Breast epithelium (tissue), 4 donors: ENCODE measurements around the gene INSL3. TPM values are rescaled to one million over a fixed set of nuclear protein-coding genes. Genes with fewer than 3 reads are reported as not detected.
"Not testable (repeated sequence)": the region's sequence is repeated elsewhere in the genome, so short reads cannot be mapped to it uniquely, and the experiment has no call there.

ENCODE experiments used
- DNase-seq, 2 donors: peaks; one replicate each; pipeline ENCODE4 v3.0.0-alpha.2; 2019; ENCODE audit warnings: low spot score in 2 of 2
- H3K27ac ChIP-seq, 2 donors: fragments of 200-600 bp; sonication (generic) in 1 of 2; one replicate each; pipeline ENCODE4 v1.5.1; 2016 to 2019; ENCODE audit warnings: mild to moderate bottlenecking in 1 of 2
- H3K27me3 ChIP-seq, 2 donors: fragments of 200-600 bp; sonication (generic) in 1 of 2; one replicate each; pipeline versions ENCODE4 v1.5.1 to v1.6.0; 2017 to 2019; ENCODE audit warnings: control low read depth in 1 of 2, mild to moderate bottlenecking in 1 of 2
- H3K36me3 ChIP-seq: fragments of 200-600 bp; one replicate; pipeline ENCODE4 v1.5.1; 2019
- H3K4me1 ChIP-seq, 2 donors: fragments of 200-600 bp; sonication (generic); one replicate each; pipeline ENCODE4 v1.5.1; 2016 to 2019; ENCODE audit warnings: control low read depth in 1 of 2
- H3K4me3 ChIP-seq, 3 donors: fragments of 200-600 bp; sonication (generic); 1 replicate in 2 of 3; 2 replicates in 1 of 3; pipeline ENCODE4 v1.5.1; 2016 to 2019; ENCODE audit warnings: mild to moderate bottlenecking in 3 of 3, moderate library complexity in 2 of 3
- H3K9me3 ChIP-seq, 2 donors: fragments of 200-600 bp; sonication (generic) in 1 of 2; one replicate each; pipeline ENCODE4 v1.5.1; 2016 to 2019; ENCODE audit warnings: control low read depth in 1 of 2
- POLR2A ChIP-seq: fragments of 450-650 bp; IDR thresholded peaks from one replicate; pipeline ENCODE4 v1.6.1; 2016; ENCODE audit warnings: antibody characterized with exemption, mild to moderate bottlenecking, moderate library complexity
- POLR2AphosphoS5 ChIP-seq, 3 donors: sonication (generic); formaldehyde crosslinking; IDR thresholded peaks; one replicate each; pipeline ENCODE4 v1.6.1; 2017; ENCODE audit warnings: antibody characterized with exemption in 3 of 3
- intact Hi-C: fragments of 100-400 bp; cut with DNase I; formaldehyde crosslinking; loops from one replicate; pipeline ENCODE4 v1.15.1; 2023; ENCODE audit warnings: low total_unique reads
- total RNA-seq, 3 donors: library from RNA; depleted of rRNA; stranded (reverse); fragments of >200 nt; gene quantifications; one replicate each; pipeline ENCODE4 v1.1.0, GENCODE V29; 2016
- TF ChIP-seq, protein P1 (sequence below), 3 donors: fragments of 450-650 bp; IDR thresholded peaks; one replicate each; pipeline ENCODE4 v1.5.1; 2016 to 2017; ENCODE audit warnings: antibody characterized with exemption in 3 of 3, mild to moderate bottlenecking in 3 of 3, moderate library complexity in 3 of 3

Gene INSL3
- total RNA-seq, 3 donors from 2014 or later = 0.66 TPM; not detected in 2

DNA sequence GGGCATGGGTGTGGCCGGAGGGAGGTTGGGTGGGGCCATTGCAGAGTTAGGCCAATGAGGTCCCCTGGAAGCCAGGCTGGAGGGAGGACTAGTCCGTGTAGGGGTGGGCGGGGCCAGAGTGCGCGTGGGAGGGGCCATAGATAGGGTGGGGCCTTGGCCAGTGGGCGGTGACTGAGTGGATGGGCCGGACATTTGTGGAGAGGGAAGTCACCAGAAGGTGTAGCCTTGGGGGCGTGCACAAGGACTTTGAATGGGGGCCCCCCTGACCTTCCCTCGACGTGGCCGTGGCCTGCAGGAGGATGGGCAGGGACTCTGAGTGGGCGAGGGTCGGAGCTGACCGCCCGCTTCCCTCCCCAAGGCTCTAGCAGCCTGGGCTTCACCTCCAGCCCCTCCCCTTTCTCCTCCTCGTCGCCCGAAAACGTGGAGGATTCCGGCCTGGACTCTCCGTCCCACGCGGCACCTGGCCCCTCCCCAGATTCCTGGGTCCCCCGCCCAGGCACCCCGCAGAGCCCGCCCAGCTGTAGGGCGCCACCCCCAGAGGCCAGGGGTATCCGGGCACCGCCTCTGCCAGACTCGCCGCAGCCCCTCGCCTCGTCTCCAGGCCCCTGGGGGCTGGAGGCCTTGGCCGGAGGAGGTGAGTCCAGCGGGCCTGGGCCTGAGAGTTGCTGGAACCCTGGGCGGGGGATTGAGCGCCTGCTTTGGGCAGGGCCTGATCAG lies 42.9 kb downstream of the INSL3 start:
- Histone ChIP-seq H3K27ac (peak overlapping the region in 1 of 2 donors; percentile 19), H3K4me3 (peak overlapping the region; percentile 7 to 64 (median 46)), H3K36me3 (no peaks in the 10 kb centered on the region), H3K9me3 (no peaks in the 10 kb centered on the region), H3K27me3 (peaks cover 0 to 3% of the 10 kb centered on the region in 2 donors), H3K4me1 (no peaks in the 10 kb centered on the region)
- peak in 1 of 2 donors; percentile 35 for DNase-seq
- intact Hi-C loops = no loop called here
- TF ChIP-seq POLR2A (no peak), POLR2AphosphoS5 (IDR thresholded peaks at IDR 0.05) (no peak)
- TF ChIP-seq, protein P1, sequence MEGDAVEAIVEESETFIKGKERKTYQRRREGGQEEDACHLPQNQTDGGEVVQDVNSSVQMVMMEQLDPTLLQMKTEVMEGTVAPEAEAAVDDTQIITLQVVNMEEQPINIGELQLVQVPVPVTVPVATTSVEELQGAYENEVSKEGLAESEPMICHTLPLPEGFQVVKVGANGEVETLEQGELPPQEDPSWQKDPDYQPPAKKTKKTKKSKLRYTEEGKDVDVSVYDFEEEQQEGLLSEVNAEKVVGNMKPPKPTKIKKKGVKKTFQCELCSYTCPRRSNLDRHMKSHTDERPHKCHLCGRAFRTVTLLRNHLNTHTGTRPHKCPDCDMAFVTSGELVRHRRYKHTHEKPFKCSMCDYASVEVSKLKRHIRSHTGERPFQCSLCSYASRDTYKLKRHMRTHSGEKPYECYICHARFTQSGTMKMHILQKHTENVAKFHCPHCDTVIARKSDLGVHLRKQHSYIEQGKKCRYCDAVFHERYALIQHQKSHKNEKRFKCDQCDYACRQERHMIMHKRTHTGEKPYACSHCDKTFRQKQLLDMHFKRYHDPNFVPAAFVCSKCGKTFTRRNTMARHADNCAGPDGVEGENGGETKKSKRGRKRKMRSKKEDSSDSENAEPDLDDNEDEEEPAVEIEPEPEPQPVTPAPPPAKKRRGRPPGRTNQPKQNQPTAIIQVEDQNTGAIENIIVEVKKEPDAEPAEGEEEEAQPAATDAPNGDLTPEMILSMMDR (IDR thresholded peaks at IDR 0.05) = no peak

DNA sequence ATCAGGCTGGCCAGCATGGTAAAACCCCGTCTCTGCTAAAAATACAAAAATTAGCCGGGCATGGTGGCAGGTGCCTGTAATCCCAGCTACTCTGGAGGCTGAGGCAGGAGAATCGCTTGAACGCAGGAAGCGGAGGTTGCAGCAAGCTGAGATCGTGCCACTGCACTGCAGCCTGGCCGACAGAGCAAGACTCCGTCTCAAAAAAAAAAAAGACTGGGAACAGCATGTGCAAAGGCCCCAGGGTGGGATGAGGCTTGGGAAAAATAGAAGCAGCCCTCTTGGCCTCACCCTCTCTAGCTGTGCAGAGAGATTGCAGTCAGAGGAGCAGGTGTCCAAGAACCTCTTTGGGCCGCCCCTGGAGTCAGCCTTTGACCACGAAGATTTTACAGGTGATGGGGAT lies 43.5 kb downstream of the INSL3 start:
- intact Hi-C loops, H3K27me3 ChIP-seq: not testable (repeated sequence)

DNA sequence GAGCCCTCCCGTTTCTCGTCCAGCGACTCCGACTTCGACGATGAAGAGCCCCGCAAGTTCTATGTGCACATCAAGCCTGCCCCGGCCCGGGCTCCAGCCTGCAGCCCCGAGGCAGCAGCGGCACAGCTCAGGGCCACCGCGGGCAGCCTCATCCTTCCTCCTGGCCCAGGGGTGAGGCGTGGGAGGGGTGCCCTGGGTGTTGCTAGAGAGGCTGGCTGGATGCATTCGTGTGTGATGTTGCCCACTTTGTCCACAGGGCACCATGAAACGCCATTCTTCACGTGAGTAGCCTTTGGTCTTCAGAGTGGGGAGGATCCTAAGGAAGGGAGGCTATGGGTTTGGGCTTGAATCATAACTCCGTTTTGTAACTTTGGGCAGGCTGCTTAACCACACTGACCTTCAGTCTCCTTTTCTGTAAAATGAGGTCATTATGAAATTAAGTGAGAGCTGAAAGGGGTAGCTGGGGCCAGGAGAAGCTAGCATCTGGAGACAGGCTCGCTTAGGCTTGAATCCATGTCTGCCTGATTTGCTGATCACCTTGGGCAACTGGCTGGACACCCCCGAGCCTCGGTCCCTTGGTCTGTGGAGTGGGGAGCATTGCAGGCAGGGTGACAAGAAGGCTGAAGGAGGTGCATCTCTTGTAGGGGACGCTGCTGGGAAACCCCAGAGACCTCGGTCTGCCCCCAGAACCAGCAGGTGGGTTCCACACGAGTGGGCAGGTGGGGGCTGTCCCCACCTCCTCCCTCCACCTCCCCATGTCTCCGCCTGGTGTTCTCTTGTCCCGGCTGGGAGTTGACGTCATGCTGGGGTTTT lies 45.1 kb downstream of the INSL3 start:
- intact Hi-C loops = no loop called here
- H3K27me3 ChIP-seq = peaks cover 0 to 3% of the 10 kb centered on the region in 2 donors
- H3K9me3 ChIP-seq = no peaks in the 10 kb centered on the region
- no peaks in the 10 kb centered on the region for H3K4me1 ChIP-seq
- no peak for DNase-seq
- no peaks in the 10 kb centered on the region for H3K36me3 ChIP-seq
- H3K27ac ChIP-seq = peak overlapping the region in 1 of 2 donors; percentile 12
- TF ChIP-seq POLR2A (no peak), POLR2AphosphoS5 (IDR thresholded peaks at IDR 0.05) (no peak)
- TF ChIP-seq, protein P1 (IDR thresholded peaks at IDR 0.05) = no peak
- H3K4me3 ChIP-seq = peak overlapping the region in 1 of 3 donors; percentile 15

More for the DNA sequence above, 43.5 kb downstream of the INSL3 start:
- not testable (repeated sequence) for H3K36me3 ChIP-seq, H3K9me3 ChIP-seq, H3K27ac ChIP-seq, DNase-seq, H3K4me1 ChIP-seq
- H3K4me3 ChIP-seq = peak overlapping the region in 1 of 3 donors; percentile 46

DNA sequence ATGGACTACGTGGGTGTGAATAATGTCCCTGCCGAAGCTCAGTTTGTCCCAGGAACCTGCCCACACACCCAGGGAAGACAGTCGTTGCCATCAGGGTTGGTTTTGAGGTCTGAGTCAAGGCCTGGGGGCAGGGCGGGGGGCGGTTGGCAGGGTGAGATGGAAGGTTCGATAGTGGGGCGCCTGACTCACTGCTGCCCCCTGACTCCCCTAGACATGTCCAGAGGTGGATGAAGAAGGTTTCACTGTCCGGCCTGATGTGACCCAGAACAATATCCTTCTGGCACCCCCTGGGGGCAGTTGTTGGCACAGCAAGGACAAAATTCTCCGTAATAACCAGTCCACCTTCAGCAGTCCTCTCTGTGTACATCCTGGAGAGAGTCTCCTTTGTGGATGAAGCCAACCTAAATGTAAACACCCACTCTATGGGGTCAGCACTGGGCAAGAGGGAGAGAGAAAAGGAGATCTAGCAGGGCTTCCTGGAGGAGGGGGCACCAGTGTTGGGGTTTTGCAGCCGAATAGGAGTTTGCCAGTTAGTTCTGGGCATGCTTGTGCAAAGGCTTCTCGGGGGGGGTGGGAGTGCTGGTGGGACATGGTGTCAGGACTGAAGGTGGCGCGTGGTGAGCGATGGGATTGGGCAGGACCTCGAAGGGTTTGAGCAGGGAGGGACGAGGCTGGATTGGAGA lies 45.9 kb downstream of the INSL3 start:
- no peaks in the 10 kb centered on the region for H3K36me3 ChIP-seq
- TF ChIP-seq POLR2AphosphoS5 (IDR thresholded peaks at IDR 0.05) (no peak), POLR2A (no peak)
- TF ChIP-seq, protein P1 (IDR thresholded peaks at IDR 0.05) = peak in 2 of 3 donors; percentile 9 to 35
- H3K4me3 ChIP-seq = peak overlapping the region in 1 of 3 donors; percentile 15
- DNase-seq = no peak
- peaks cover 0 to 3% of the 10 kb centered on the region in 2 donors for H3K27me3 ChIP-seq
- intact Hi-C loops = no loop called here
- H3K4me1 ChIP-seq = no peaks in the 10 kb centered on the region
- H3K9me3 ChIP-seq = no peaks in the 10 kb centered on the region
- peak overlapping the region in 1 of 2 donors; percentile 12 for H3K27ac ChIP-seq

DNA sequence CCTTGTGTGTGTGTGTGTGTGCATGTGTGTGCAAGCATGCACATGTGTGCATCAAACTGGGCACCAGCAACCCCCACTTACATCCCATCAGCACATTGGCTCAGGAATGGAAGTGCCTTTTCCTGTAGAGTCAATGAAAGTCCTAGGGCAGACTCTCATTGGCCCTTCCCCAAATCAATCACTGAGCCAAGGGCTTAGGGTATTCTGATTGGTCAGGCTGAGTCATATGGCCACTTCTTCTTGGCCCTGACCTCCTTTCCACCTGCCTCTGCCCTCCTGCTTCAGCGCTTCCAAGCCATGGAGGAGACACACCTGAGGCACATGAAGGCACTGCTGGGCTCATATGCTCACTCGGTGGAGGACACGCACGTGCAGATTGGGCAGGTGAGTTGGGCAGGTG lies 49.1 kb downstream of the INSL3 start:
- Histone ChIP-seq H3K4me1 (no peaks in the 10 kb centered on the region), H3K36me3 (no peaks in the 10 kb centered on the region), H3K27me3 (no peaks in the 10 kb centered on the region), H3K27ac (no peak overlapping the region), H3K9me3 (no peaks in the 10 kb centered on the region), H3K4me3 (no peak overlapping the region)
- intact Hi-C loops = no loop called here
- DNase-seq = no peak
- no peak for TF ChIP-seq POLR2AphosphoS5 (IDR thresholded peaks at IDR 0.05)
- no peak for TF ChIP-seq POLR2A
- TF ChIP-seq, protein P1 (IDR thresholded peaks at IDR 0.05) = no peak
